Cardiac muscle cell (in vitro differentiated cells and primary cell): ENCODE data around the gene HBZ. TPM values are rescaled to one million over a fixed set of nuclear protein-coding genes. Genes with fewer than 3 reads are reported as not detected.

Experiments used
- DNase-seq, 2 donors: peaks; one replicate each; pipeline versions ENCODE4 v3.0.0 to v3.0.0-alpha.2; 2010 to 2017; ENCODE audit warnings: low read depth in 1 of 2, low spot score in 1 of 2
- H3K27ac ChIP-seq: fragments of 200-600 bp; sonication (generic); 2 replicates; pipeline ENCODE4 v1.5.1; 2016
- H3K27me3 ChIP-seq: fragments of 200-600 bp; sonication (generic); 2 replicates; pipeline ENCODE4 v1.6.0; 2016; ENCODE audit warnings: control low read depth
- H3K36me3 ChIP-seq: fragments of 200-600 bp; sonication (generic); 2 replicates; pipeline ENCODE4 v1.5.1; 2016; ENCODE audit warnings: control low read depth
- H3K4me1 ChIP-seq: fragments of 200-600 bp; sonication (generic); 2 replicates; pipeline ENCODE4 v1.8.1; 2017; ENCODE audit warnings: low read depth, mild to moderate bottlenecking, mixed run types
- H3K4me3 ChIP-seq: fragments of 200-600 bp; sonication (generic); 2 replicates; pipeline ENCODE4 v1.5.1; 2016; ENCODE audit warnings: mild to moderate bottlenecking
- H3K9me3 ChIP-seq: fragments of 200-600 bp; sonication (generic); 2 replicates; pipeline ENCODE4 v1.5.1; 2017; ENCODE audit warnings: low read depth, mild to moderate bottlenecking, control low read depth
- CTCF ChIP-seq: IDR thresholded peaks from 2 replicates; pipeline ENCODE4 v1.5.1; 2012; ENCODE audit warnings: low read depth, mild to moderate bottlenecking, low read length
- polyA plus RNA-seq: library from polyadenylated mRNA; unstranded; fragments of >200 nt; fragmentation: Nextera tagmentation; extraction: Ambion mirVana; gene quantifications from 2 replicates; pipeline ENCODE4 v1.2.1, GENCODE V29; 2016
- total RNA-seq: library from RNA; depleted of rRNA; stranded (reverse); fragments of >200 nt; gene quantifications from 2 replicates; pipeline ENCODE4 v1.2.3, GENCODE V29; 2016

The HBZ gene
- total and polyA plus RNA-seq, 2 experiments from 2014 or later: not detected

- no peak for DNase-seq
- no peak for TF ChIP-seq CTCF
- Histone ChIP-seq H3K4me1 (peaks cover 12% of the 10 kb centered on the region), H3K4me3 (peak overlapping the region; percentile 23), H3K36me3 (no peaks in the 10 kb centered on the region), H3K9me3 (no peaks in the 10 kb centered on the region), H3K27me3 (peaks cover 82% of the 10 kb centered on the region), H3K27ac (no peak overlapping the region)
Observed at GRCh38 chr16:164827-165538, 12.5 kb downstream of the HBZ start.

- peaks cover 12% of the 10 kb centered on the region for H3K4me1 ChIP-seq
- no peak within 1 kb of the TSS for H3K27ac ChIP-seq
- no peak for DNase-seq
- no peaks in the 10 kb centered on the region for H3K36me3 ChIP-seq
- no peak for TF ChIP-seq CTCF
- H3K4me3 ChIP-seq: peak within 1 kb of the TSS; percentile 23
- H3K9me3 ChIP-seq: no peaks in the 10 kb centered on the region
- peaks cover 85% of the 10 kb centered on the region for H3K27me3 ChIP-seq
Observed at GRCh38 chr16:165539-166374, 13.3 kb downstream of the HBZ start, which contains the start of gene HBM. HBM (plus strand) TSS chr16:165978; CDS start chr16:165998, 20 bp downstream.

- DNase-seq: no peak
- no peak overlapping the region for H3K27ac ChIP-seq
- H3K4me3 ChIP-seq: no peak overlapping the region
- H3K27me3 ChIP-seq: peaks cover 85% of the 10 kb centered on the region
- H3K9me3 ChIP-seq: no peaks in the 10 kb centered on the region
- no peaks in the 10 kb centered on the region for H3K36me3 ChIP-seq
- TF ChIP-seq CTCF: no peak
- peaks cover 12% of the 10 kb centered on the region for H3K4me1 ChIP-seq
Observed at GRCh38 chr16:166375-167121, 14.1 kb downstream of the HBZ start.

GRCh38 chr16:167122-167690 lies 14.8 kb downstream of the HBZ start:
- H3K36me3 ChIP-seq: no peaks in the 10 kb centered on the region
- H3K27me3 ChIP-seq: peaks cover 84% of the 10 kb centered on the region
- peaks cover 12% of the 10 kb centered on the region for H3K4me1 ChIP-seq
- H3K9me3 ChIP-seq: no peaks in the 10 kb centered on the region
- no peak overlapping the region for H3K27ac ChIP-seq
- TF ChIP-seq CTCF: no peak
- H3K4me3 ChIP-seq: no peak overlapping the region
- DNase-seq: no peak

- H3K4me1 ChIP-seq: peaks cover 12% of the 10 kb centered on the region
- no peak for DNase-seq
- H3K27me3 ChIP-seq: peaks cover 76% of the 10 kb centered on the region
- H3K4me3 ChIP-seq: no peak overlapping the region
- H3K36me3 ChIP-seq: no peaks in the 10 kb centered on the region
- H3K9me3 ChIP-seq: no peaks in the 10 kb centered on the region
- TF ChIP-seq CTCF: no peak
- no peak overlapping the region for H3K27ac ChIP-seq
Observed at GRCh38 chr16:168424-168823, 16.0 kb downstream of the HBZ start.
